HepG2 (cell line): ENCODE data around the gene SCART1. TPM values are rescaled to one million over a fixed set of nuclear protein-coding genes. Genes with fewer than 3 reads are reported as not detected.

Experiments
- ATAC-seq: fragments of 200-7000 bp; cut with Tn5 transposase; 3 replicates; pipeline ENCODE4 v1.9.1; 2020; ENCODE audit warnings: mild to moderate bottlenecking, moderate library complexity
- BruUV-seq: library from RNA; stranded (reverse); fragments of 400-500 nt; replicated peaks from 2 replicates; lab custom pipeline; 2021; lab: Mats Ljungman, UMichigan
- CTCF ChIA-PET: fragments of 300-600 bp; formaldehyde crosslinking; extraction: SDS; loops from one replicate; lab custom pipeline; 2021; ENCODE audit warnings: low total read pairs, inconsistent platforms, low intra/inter-chr PET ratio; lab: Yijun Ruan, JAX
- POLR2A ChIA-PET: fragments of 350-600 bp; sonication (Branson Sonifier 250); formaldehyde crosslinking; loops from one replicate; lab custom pipeline; 2020; ENCODE audit warnings: antibody characterized with exemption, inconsistent platforms; lab: Yijun Ruan, JAX
- DNase-seq: peaks from one replicate; pipeline ENCODE4 v3.0.0-alpha.2; 2015; ENCODE audit warnings: low spot score
- FAIRE-seq: peaks from 3 replicates; lab custom pipeline; 2011; peaks lifted over from hg19 to GRCh38; lab: Jason Lieb, UNC
- H2AFZ ChIP-seq: one replicate; pipeline ENCODE4 v1.6.1; 2011; ENCODE audit warnings: low read length, inconsistent platforms
- H3K27ac ChIP-seq: fragments of 300-600 bp; 3 replicates; pipeline ENCODE4 v1.8.0; 2011; ENCODE audit warnings: mixed run types, mild to moderate bottlenecking, mixed read lengths, low read length, inconsistent platforms; ENCODE audit not compliant: insufficient read depth; ENCODE audit errors: extremely low read length
- H3K27me3 ChIP-seq, 2 experiments: fragments of 200-600 bp in 1 of 2; 2 replicates in 1 of 2; 3 replicates in 1 of 2; pipeline versions ENCODE4 v1.6.0 to v1.8.0; 2011; ENCODE audit warnings: low read length in 2 of 2, mild to moderate bottlenecking in 2 of 2, moderate library complexity in 2 of 2, inconsistent platforms in 1 of 2; ENCODE audit not compliant: insufficient read depth in 2 of 2, control insufficient read depth in 1 of 2
- H3K36me3 ChIP-seq, 2 experiments: fragments of 200-600 bp in 1 of 2; replicated peaks in 1 of 2; 2 replicates in 1 of 2; 3 replicates in 1 of 2; pipeline versions ENCODE4 v1.5.1 to v1.8.0; 2011; ENCODE audit warnings: low read length in 2 of 2, inconsistent platforms in 1 of 2; ENCODE audit not compliant: insufficient read depth in 2 of 2, control insufficient read depth in 1 of 2
- H3K4me1 ChIP-seq: 2 replicates; pipeline ENCODE4 v1.5.1; 2012; ENCODE audit warnings: low read length, inconsistent platforms; ENCODE audit not compliant: insufficient read depth
- H3K4me2 ChIP-seq: 2 replicates; pipeline ENCODE4 v1.6.0; 2011; ENCODE audit warnings: low read depth, low read length, inconsistent platforms
- H3K4me3 ChIP-seq, 3 experiments: fragments of 200-600 bp in 1 of 3; sonication (generic), shearing (Covaris generic) in 1 of 3; replicated peaks in 1 of 3; 2 replicates each; pipeline ENCODE4 v1.5.1; 2011 to 2016; ENCODE audit warnings: low read length in 3 of 3, inconsistent platforms in 2 of 3, low read depth in 2 of 3, mild to moderate bottlenecking in 2 of 3, control low read depth in 1 of 3, mixed read lengths in 1 of 3; ENCODE audit not compliant: insufficient read depth in 1 of 3
- H3K79me2 ChIP-seq: one replicate; pipeline ENCODE4 v1.6.1; 2011; ENCODE audit warnings: low read length, inconsistent platforms; ENCODE audit not compliant: insufficient read depth
- H3K9ac ChIP-seq: 2 replicates; pipeline ENCODE4 v1.6.0; 2011; ENCODE audit warnings: mild to moderate bottlenecking, low read depth, low read length, inconsistent platforms; ENCODE audit not compliant: insufficient read depth
- H3K9me3 ChIP-seq: 2 replicates; pipeline ENCODE4 v1.5.1; 2012; ENCODE audit warnings: mild to moderate bottlenecking, low read length
- H4K20me1 ChIP-seq: 2 replicates; pipeline ENCODE4 v1.6.0; 2011; ENCODE audit warnings: inconsistent platforms, mild to moderate bottlenecking, low read length, moderate library complexity; ENCODE audit not compliant: insufficient read depth
- ETV5 ChIP-seq: IDR thresholded peaks from 2 replicates; pipeline ENCODE4 v1.6.1; 2018; ENCODE audit warnings: missing biosample characterization, missing genetic modification reagents, inconsistent platforms, borderline replicate concordance
- FOSL2 ChIP-seq: sonication (generic); formaldehyde crosslinking; IDR thresholded peaks from 2 replicates; pipeline ENCODE4 v1.4.0; 2020; ENCODE audit warnings: missing genetic modification reagents
- KMT2B ChIP-seq: IDR thresholded peaks from 2 replicates; pipeline ENCODE4 v1.6.1; 2016; ENCODE audit warnings: missing genetic modification reagents, missing compliant biosample characterization
- NPAS2 ChIP-seq: sonication (generic); formaldehyde crosslinking; IDR thresholded peaks from 2 replicates; pipeline ENCODE4 v1.8.0; 2022; ENCODE audit warnings: mild to moderate bottlenecking, missing genetic modification reagents, borderline replicate concordance
- REL ChIP-seq: sonication (generic); formaldehyde crosslinking; conservative IDR thresholded peaks from 2 replicates; pipeline ENCODE4 v1.8.0; 2022; ENCODE audit warnings: mild to moderate bottlenecking, missing genetic modification reagents, moderate library complexity
- SP2 ChIP-seq: sonication (generic); formaldehyde crosslinking; IDR thresholded peaks from 2 replicates; pipeline ENCODE4 v1.5.1; 2020; ENCODE audit warnings: mild to moderate bottlenecking, missing genetic modification reagents
- SP4 ChIP-seq: sonication (generic); formaldehyde crosslinking; IDR thresholded peaks from 2 replicates; pipeline ENCODE4 v1.8.1; 2023; ENCODE audit warnings: mild to moderate bottlenecking, missing genetic modification reagents
- TMF1 ChIP-seq: sonication (generic); formaldehyde crosslinking; IDR thresholded peaks from 2 replicates; pipeline ENCODE4 v1.8.1; 2022; ENCODE audit warnings: low read depth, missing genetic modification reagents
- ZC3H4 ChIP-seq: sonication (generic); formaldehyde crosslinking; IDR thresholded peaks from 2 replicates; pipeline ENCODE4 v1.4.0; 2020; ENCODE audit warnings: missing genetic modification reagents, borderline replicate concordance
- ZNF232 ChIP-seq: sonication (generic); formaldehyde crosslinking; IDR thresholded peaks from 2 replicates; pipeline ENCODE4 v1.4.0; 2020; ENCODE audit warnings: missing genetic modification reagents, borderline replicate concordance
- ZNF326 ChIP-seq: sonication (generic); formaldehyde crosslinking; IDR thresholded peaks from 2 replicates; pipeline ENCODE4 v1.4.0; 2020; ENCODE audit warnings: missing genetic modification reagents, borderline replicate concordance
- ZNF33A ChIP-seq: sonication (generic); formaldehyde crosslinking; IDR thresholded peaks from 2 replicates; pipeline ENCODE4 v1.5.1; 2020; ENCODE audit warnings: missing genetic modification reagents, mild to moderate bottlenecking, moderate library complexity, borderline replicate concordance
- ZNF558 ChIP-seq: sonication (generic); formaldehyde crosslinking; IDR thresholded peaks from 2 replicates; pipeline ENCODE4 v1.9.0; 2022; ENCODE audit warnings: mild to moderate bottlenecking, missing genetic modification reagents, borderline replicate concordance
- WGBS: methylation state at CpG from one replicate; pipeline ENCODE4 v1.1.6; 2017; ENCODE audit warnings: low lambda C conversion rate; 5-methylcytosine and 5-hydroxymethylcytosine counted together
- in situ Hi-C: cut with HindIII; loops from 2 replicates; pipeline ENCODE4 v1.10.0; 2017; ENCODE audit warnings: low pct_unique_long_range_greater_than_20kb; ENCODE audit not compliant: extremely low pct_ligation_motif_present
- intact Hi-C: fragments of 100-400 bp; cut with micrococcal nuclease; formaldehyde crosslinking; loops from one replicate; pipeline ENCODE4 v1.10.0; 2022; ENCODE audit not compliant: unreplicated experiment
- polyA plus RNA-seq, 8 experiments: library from polyadenylated mRNA; depleted of rRNA in 3 of 8; stranded (reverse) in 7 of 8; unstranded in 1 of 8; fragments of >200 nt; fragmentation: Illumina TruSeq in 4 of 8; extraction: Trizol in 4 of 8; gene quantifications; 2 replicates each; pipeline versions ENCODE4 v1.2.1 to v1.2.3, GENCODE V29; 2011 to 2016; ENCODE audit warnings: low read depth in 4 of 8, missing spikeins in 1 of 8, mixed read lengths in 1 of 8; ENCODE audit not compliant: insufficient read depth in 1 of 8
- total RNA-seq, 5 experiments: library from RNA; depleted of rRNA; stranded (reverse); fragments of >200 nt; fragmentation: Illumina TruSeq; extraction: Trizol; gene quantifications; 2 replicates each; pipeline ENCODE4 v1.2.3, GENCODE V29; 2016; ENCODE audit warnings: low read depth in 1 of 5
- TF ChIP-seq, protein P1 (sequence below): sonication (generic); formaldehyde crosslinking; IDR thresholded peaks from 2 replicates; pipeline ENCODE4 v1.4.0; 2020; ENCODE audit warnings: missing genetic modification reagents, borderline replicate concordance
- TF ChIP-seq, protein P2 (sequence below): sonication (generic); formaldehyde crosslinking; conservative IDR thresholded peaks from 2 replicates; pipeline ENCODE4 v1.8.1; 2023; ENCODE audit warnings: missing genetic modification reagents
- TF ChIP-seq, protein P3 (sequence below): sonication (generic); formaldehyde crosslinking; IDR thresholded peaks from 2 replicates; pipeline ENCODE4 v1.5.1; 2020; ENCODE audit warnings: mild to moderate bottlenecking, missing genetic modification reagents, moderate library complexity

SCART1 gene
- total and polyA plus RNA-seq, 2 of the 13 experiments (the other 11 are each of a cell fraction or from before 2014, with no cell fraction given), result 0.46 to 1.1 TPM

DNA sequence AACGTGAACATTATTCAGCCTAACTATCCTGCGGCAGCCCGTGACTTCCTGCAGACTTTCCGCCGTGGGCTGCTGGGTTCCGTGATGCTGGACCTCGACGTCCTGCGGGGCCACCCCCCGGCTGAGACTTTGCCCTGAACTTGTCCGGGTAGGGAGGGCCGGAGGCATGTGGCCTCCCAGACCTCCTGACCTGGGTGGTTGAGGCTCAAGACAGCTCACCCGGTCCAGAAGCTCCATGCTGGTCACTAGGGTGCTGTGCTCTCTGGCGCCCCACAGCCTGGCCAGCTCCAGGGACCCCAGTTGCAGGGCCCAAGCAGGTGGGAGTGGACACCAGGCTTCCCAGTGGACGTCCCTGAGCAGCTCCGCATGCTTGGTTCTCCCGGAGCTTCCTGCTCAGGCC lies 33.7 kb upstream of the SCART1 start:
- ATAC-seq (no peak), FAIRE-seq (no peak), DNase-seq (no peak)
- POLR2A ChIA-PET, result interaction anchor here (0.9 kb wide), 1 partner anchor 63 kb away, joined by 3 read pairs; the partner anchor contains the start of gene FUOM
- peaks cover 6 to 19% of the 10 kb centered on the region in 2 experiments; a peak in 3 of 5 replicates for H3K36me3 ChIP-seq
- 96% methylated on average over 13 of the region's 17 CpGs for WGBS
- CTCF ChIA-PET, result no interaction called here
- in situ Hi-C loops (loop anchor here (5.0 kb wide), 1 partner anchor 152 kb away; no protein-coding TSS in a partner anchor), intact Hi-C loops (no loop called here)
- no peak overlapping the region for H3K27ac ChIP-seq
- no peaks in the 10 kb centered on the region for H3K27me3 ChIP-seq
- no peaks in the 10 kb centered on the region for H3K4me1 ChIP-seq
- no peak overlapping the region for H2AFZ ChIP-seq
- no peaks in the 10 kb centered on the region for H3K9me3 ChIP-seq
- H3K79me2 ChIP-seq, result no peaks in the 10 kb centered on the region
- no peak overlapping the region for H3K4me2 ChIP-seq
- no peak overlapping the region for H3K9ac ChIP-seq
- BruUV-seq, result no TSS peak
- H4K20me1 ChIP-seq, result no peaks in the 10 kb centered on the region
- no peak overlapping the region for H3K4me3 ChIP-seq
- TF ChIP-seq, protein P1, sequence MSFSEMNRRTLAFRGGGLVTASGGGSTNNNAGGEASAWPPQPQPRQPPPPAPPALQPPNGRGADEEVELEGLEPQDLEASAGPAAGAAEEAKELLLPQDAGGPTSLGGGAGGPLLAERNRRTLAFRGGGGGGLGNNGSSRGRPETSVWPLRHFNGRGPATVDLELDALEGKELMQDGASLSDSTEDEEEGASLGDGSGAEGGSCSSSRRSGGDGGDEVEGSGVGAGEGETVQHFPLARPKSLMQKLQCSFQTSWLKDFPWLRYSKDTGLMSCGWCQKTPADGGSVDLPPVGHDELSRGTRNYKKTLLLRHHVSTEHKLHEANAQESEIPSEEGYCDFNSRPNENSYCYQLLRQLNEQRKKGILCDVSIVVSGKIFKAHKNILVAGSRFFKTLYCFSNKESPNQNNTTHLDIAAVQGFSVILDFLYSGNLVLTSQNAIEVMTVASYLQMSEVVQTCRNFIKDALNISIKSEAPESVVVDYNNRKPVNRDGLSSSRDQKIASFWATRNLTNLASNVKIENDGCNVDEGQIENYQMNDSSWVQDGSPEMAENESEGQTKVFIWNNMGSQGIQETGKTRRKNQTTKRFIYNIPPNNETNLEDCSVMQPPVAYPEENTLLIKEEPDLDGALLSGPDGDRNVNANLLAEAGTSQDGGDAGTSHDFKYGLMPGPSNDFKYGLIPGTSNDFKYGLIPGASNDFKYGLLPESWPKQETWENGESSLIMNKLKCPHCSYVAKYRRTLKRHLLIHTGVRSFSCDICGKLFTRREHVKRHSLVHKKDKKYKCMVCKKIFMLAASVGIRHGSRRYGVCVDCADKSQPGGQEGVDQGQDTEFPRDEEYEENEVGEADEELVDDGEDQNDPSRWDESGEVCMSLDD, result no peak
- TF ChIP-seq FOSL2 (CRISPR knock-in tag), result no peak
- TF ChIP-seq ZNF558, result no peak
- TF ChIP-seq SP4 (CRISPR knock-in tag), result no peak
- no peak for TF ChIP-seq REL (CRISPR knock-in tag)
- TF ChIP-seq KMT2B (CRISPR knock-in tag), result no peak
- TF ChIP-seq TMF1 (CRISPR knock-in tag), result no peak
- TF ChIP-seq SP2 (CRISPR knock-in tag), result no peak
- TF ChIP-seq ZNF326, result no peak
- TF ChIP-seq ZNF232 (CRISPR knock-in tag), result no peak
- TF ChIP-seq NPAS2, result no peak
- TF ChIP-seq, protein P2, sequence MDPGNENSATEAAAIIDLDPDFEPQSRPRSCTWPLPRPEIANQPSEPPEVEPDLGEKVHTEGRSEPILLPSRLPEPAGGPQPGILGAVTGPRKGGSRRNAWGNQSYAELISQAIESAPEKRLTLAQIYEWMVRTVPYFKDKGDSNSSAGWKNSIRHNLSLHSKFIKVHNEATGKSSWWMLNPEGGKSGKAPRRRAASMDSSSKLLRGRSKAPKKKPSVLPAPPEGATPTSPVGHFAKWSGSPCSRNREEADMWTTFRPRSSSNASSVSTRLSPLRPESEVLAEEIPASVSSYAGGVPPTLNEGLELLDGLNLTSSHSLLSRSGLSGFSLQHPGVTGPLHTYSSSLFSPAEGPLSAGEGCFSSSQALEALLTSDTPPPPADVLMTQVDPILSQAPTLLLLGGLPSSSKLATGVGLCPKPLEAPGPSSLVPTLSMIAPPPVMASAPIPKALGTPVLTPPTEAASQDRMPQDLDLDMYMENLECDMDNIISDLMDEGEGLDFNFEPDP (CRISPR knock-in tag), result no peak
- no peak for TF ChIP-seq ZNF33A
- no peak for TF ChIP-seq ETV5 (CRISPR knock-in tag)
- TF ChIP-seq ZC3H4 (CRISPR knock-in tag), result no peak
- TF ChIP-seq, protein P3, sequence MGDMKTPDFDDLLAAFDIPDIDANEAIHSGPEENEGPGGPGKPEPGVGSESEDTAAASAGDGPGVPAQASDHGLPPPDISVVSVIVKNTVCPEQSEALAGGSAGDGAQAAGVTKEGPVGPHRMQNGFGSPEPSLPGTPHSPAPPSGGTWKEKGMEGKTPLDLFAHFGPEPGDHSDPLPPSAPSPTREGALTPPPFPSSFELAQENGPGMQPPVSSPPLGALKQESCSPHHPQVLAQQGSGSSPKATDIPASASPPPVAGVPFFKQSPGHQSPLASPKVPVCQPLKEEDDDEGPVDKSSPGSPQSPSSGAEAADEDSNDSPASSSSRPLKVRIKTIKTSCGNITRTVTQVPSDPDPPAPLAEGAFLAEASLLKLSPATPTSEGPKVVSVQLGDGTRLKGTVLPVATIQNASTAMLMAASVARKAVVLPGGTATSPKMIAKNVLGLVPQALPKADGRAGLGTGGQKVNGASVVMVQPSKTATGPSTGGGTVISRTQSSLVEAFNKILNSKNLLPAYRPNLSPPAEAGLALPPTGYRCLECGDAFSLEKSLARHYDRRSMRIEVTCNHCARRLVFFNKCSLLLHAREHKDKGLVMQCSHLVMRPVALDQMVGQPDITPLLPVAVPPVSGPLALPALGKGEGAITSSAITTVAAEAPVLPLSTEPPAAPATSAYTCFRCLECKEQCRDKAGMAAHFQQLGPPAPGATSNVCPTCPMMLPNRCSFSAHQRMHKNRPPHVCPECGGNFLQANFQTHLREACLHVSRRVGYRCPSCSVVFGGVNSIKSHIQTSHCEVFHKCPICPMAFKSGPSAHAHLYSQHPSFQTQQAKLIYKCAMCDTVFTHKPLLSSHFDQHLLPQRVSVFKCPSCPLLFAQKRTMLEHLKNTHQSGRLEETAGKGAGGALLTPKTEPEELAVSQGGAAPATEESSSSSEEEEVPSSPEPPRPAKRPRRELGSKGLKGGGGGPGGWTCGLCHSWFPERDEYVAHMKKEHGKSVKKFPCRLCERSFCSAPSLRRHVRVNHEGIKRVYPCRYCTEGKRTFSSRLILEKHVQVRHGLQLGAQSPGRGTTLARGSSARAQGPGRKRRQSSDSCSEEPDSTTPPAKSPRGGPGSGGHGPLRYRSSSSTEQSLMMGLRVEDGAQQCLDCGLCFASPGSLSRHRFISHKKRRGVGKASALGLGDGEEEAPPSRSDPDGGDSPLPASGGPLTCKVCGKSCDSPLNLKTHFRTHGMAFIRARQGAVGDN, result no peak
